CD4-positive, CD25-positive, alpha-beta regulatory T cell (primary cell): ENCODE results near the gene DTNB. TPM values are rescaled to one million over a fixed set of nuclear protein-coding genes. Genes with fewer than 3 reads are reported as not detected.
"Not testable (repeated sequence)": the region's sequence is repeated elsewhere in the genome, so short reads cannot be mapped to it uniquely, and the experiment has no call there.

Experiments used
- ATAC-seq, 2 donors: fragments of 150-1000 bp; cut with Tn5 transposase; one replicate each; pipeline ENCODE4 v1.10.0; 2021; ENCODE audit warnings: low read depth in 2 of 2, moderate number of reproducible peaks in 2 of 2, moderate library complexity in 1 of 2
- DNase-seq, 3 donors: peaks; one replicate each; pipeline versions ENCODE4 v3.0.0 to v3.0.0-alpha.2; 2012 to 2022; ENCODE audit warnings: mixed read lengths in 1 of 3
- H3K27ac ChIP-seq: one replicate; pipeline ENCODE4 v1.7.0; 2013; ENCODE audit warnings: mild to moderate bottlenecking, low read length; ENCODE audit not compliant: insufficient read depth, poor library complexity, severe bottlenecking
- H3K27me3 ChIP-seq: one replicate; pipeline ENCODE4 v1.7.0; 2013; ENCODE audit warnings: low read length; ENCODE audit not compliant: control insufficient read depth, insufficient read depth
- H3K36me3 ChIP-seq: one replicate; pipeline ENCODE4 v1.7.0; 2013; ENCODE audit warnings: mild to moderate bottlenecking, low read length, moderate library complexity; ENCODE audit not compliant: control insufficient read depth, insufficient read depth
- H3K4me1 ChIP-seq: 2 replicates; pipeline ENCODE4 v1.7.0; 2013; ENCODE audit warnings: mild to moderate bottlenecking, low read length; ENCODE audit not compliant: insufficient read depth, control insufficient read depth, poor library complexity, severe bottlenecking
- H3K4me3 ChIP-seq: one replicate; pipeline ENCODE4 v1.7.0; 2013; ENCODE audit warnings: low read depth, mild to moderate bottlenecking, low read length, moderate library complexity
- H3K9me3 ChIP-seq, 2 experiments: 1 replicate in 1 of 2; 2 replicates in 1 of 2; pipeline ENCODE4 v1.7.0; 2013; ENCODE audit warnings: low read length in 2 of 2, mild to moderate bottlenecking in 1 of 2, moderate library complexity in 1 of 2; ENCODE audit not compliant: control insufficient read depth in 2 of 2
- H3K27ac Mint-ChIP-seq, 3 donors: one replicate each; pipeline ENCODE4 v1.8.0; 2020 to 2022; ENCODE audit warnings: mild to moderate bottlenecking in 3 of 3, mixed read lengths in 3 of 3, moderate library complexity in 2 of 3
- H3K27me3 Mint-ChIP-seq: one replicate; pipeline ENCODE4 v1.8.0; 2022; ENCODE audit warnings: mild to moderate bottlenecking, mixed read lengths
- H3K36me3 Mint-ChIP-seq: one replicate; pipeline ENCODE4 v1.8.0; 2020; ENCODE audit warnings: mixed read lengths
- H3K4me1 Mint-ChIP-seq, 4 donors: one replicate each; pipeline ENCODE4 v1.8.0; 2020 to 2022; ENCODE audit warnings: mixed read lengths in 4 of 4, mild to moderate bottlenecking in 1 of 4
- H3K4me3 Mint-ChIP-seq, 4 donors: one replicate each; pipeline ENCODE4 v1.8.0; 2020 to 2022; ENCODE audit warnings: mild to moderate bottlenecking in 4 of 4, mixed read lengths in 4 of 4, moderate library complexity in 3 of 4
- H3K9me3 Mint-ChIP-seq, 7 donors: one replicate each; pipeline ENCODE4 v1.8.0; 2020 to 2022; ENCODE audit warnings: mixed read lengths in 7 of 7, mild to moderate bottlenecking in 3 of 7, moderate library complexity in 2 of 7
- polyA plus RNA-seq, 4 donors: library from polyadenylated mRNA; unstranded; fragments of 300-500 nt; fragmentation: Illumina TruSeq; gene quantifications; one replicate each; pipeline ENCODE4 v1.2.3, GENCODE V29; 2021
- total RNA-seq: library from RNA; stranded (reverse); gene quantifications from one replicate; pipeline ENCODE4 v1.2.3, GENCODE V29; 2022

The DTNB gene
- total and polyA plus RNA-seq, 5 donors from 2014 or later = 11.5 to 50.1 (median 15.0) TPM

GRCh38 chr2:25552318-25552717 is 121.1 kb downstream of the DTNB start:
- no peak for ATAC-seq
- peak overlapping the region in 1 of 3 donors; percentile 23 for H3K27ac Mint-ChIP-seq
- H3K4me3 Mint-ChIP-seq = no peak overlapping the region

GRCh38 chr2:25551316-25551715 is 122.1 kb downstream of the DTNB start:
- Histone ChIP-seq H3K27ac (no peak overlapping the region), H3K36me3 (no peaks in the 10 kb centered on the region), H3K4me3 (no peak overlapping the region), H3K27me3 (no peaks in the 10 kb centered on the region), H3K9me3 (no peaks in the 10 kb centered on the region), H3K4me1 (no peaks in the 10 kb centered on the region)
- H3K27ac Mint-ChIP-seq = no peak overlapping the region
- H3K36me3 Mint-ChIP-seq = peaks cover 14% of the 10 kb centered on the region
- no peaks in the 10 kb centered on the region for H3K9me3 Mint-ChIP-seq
- ATAC-seq = no peak
- H3K4me1 Mint-ChIP-seq = peaks cover 0 to 5% (median 1%) of the 10 kb centered on the region in 4 donors
- no peaks in the 10 kb centered on the region for H3K27me3 Mint-ChIP-seq
- H3K4me3 Mint-ChIP-seq = no peak overlapping the region
- no peak for DNase-seq

More at GRCh38 chr2:25552318-25552717, 121.1 kb downstream of the DTNB start:
- Mint-ChIP-seq H3K36me3 (peaks cover 15% of the 10 kb centered on the region), H3K9me3 (no peaks in the 10 kb centered on the region), H3K4me1 (peaks cover 0 to 5% (median 5%) of the 10 kb centered on the region in 4 donors), H3K27me3 (no peaks in the 10 kb centered on the region)
- no peaks in the 10 kb centered on the region for H3K4me1 ChIP-seq
- H3K4me3 ChIP-seq = no peak overlapping the region
- no peak overlapping the region for H3K27ac ChIP-seq
- no peaks in the 10 kb centered on the region for H3K36me3 ChIP-seq
- no peaks in the 10 kb centered on the region for H3K27me3 ChIP-seq
- H3K9me3 ChIP-seq = no peaks in the 10 kb centered on the region
- DNase-seq = no peak

- H3K9me3 ChIP-seq, H3K4me3 Mint-ChIP-seq, H3K27me3 ChIP-seq, DNase-seq, ATAC-seq, H3K4me3 ChIP-seq, H3K4me1 Mint-ChIP-seq, H3K27ac Mint-ChIP-seq, H3K27me3 Mint-ChIP-seq, H3K9me3 Mint-ChIP-seq, H3K27ac ChIP-seq, H3K36me3 ChIP-seq, H3K4me1 ChIP-seq: not testable (repeated sequence)
- peaks cover 11% of the 10 kb centered on the region for H3K36me3 Mint-ChIP-seq
These were observed 123.8 kb downstream of the DTNB start for GRCh38 chr2:25549571-25549970.

GRCh38 chr2:25548601-25549000 is 124.8 kb downstream of the DTNB start:
- no peaks in the 10 kb centered on the region for H3K36me3 ChIP-seq
- H3K27me3 ChIP-seq = no peaks in the 10 kb centered on the region
- Mint-ChIP-seq H3K4me1 (peaks cover 0 to 3% (median 0%) of the 10 kb centered on the region in 4 donors), H3K9me3 (no peaks in the 10 kb centered on the region), H3K27me3 (no peaks in the 10 kb centered on the region), H3K36me3 (peaks cover 8% of the 10 kb centered on the region), H3K27ac (peak overlapping the region in 2 of 3 donors; percentile 32 to 48), H3K4me3 (no peak overlapping the region)
- no peak overlapping the region for H3K27ac ChIP-seq
- no peaks in the 10 kb centered on the region for H3K4me1 ChIP-seq
- H3K4me3 ChIP-seq = no peak overlapping the region
- H3K9me3 ChIP-seq = no peaks in the 10 kb centered on the region
- ATAC-seq (no peak), DNase-seq (no peak)

- H3K27ac ChIP-seq = no peak overlapping the region
- DNase-seq = no peak
- no peaks in the 10 kb centered on the region for H3K27me3 Mint-ChIP-seq
- H3K9me3 Mint-ChIP-seq = no peaks in the 10 kb centered on the region
- no peaks in the 10 kb centered on the region for H3K9me3 ChIP-seq
- peaks cover 8% of the 10 kb centered on the region for H3K36me3 Mint-ChIP-seq
- H3K4me1 Mint-ChIP-seq = no peaks in the 10 kb centered on the region
- H3K27ac Mint-ChIP-seq = no peak overlapping the region
- no peak for ATAC-seq
- no peak overlapping the region for H3K4me3 Mint-ChIP-seq
- H3K4me3 ChIP-seq = no peak overlapping the region
- no peaks in the 10 kb centered on the region for H3K36me3 ChIP-seq
- H3K4me1 ChIP-seq = no peaks in the 10 kb centered on the region
- H3K27me3 ChIP-seq = no peaks in the 10 kb centered on the region
These were observed 126.5 kb downstream of the DTNB start for GRCh38 chr2:25546852-25547251.

- no peaks in the 10 kb centered on the region for H3K4me1 ChIP-seq
- ATAC-seq = no peak
- no peak overlapping the region for H3K4me3 ChIP-seq
- Mint-ChIP-seq H3K9me3 (no peaks in the 10 kb centered on the region), H3K36me3 (peaks cover 5% of the 10 kb centered on the region), H3K4me1 (no peaks in the 10 kb centered on the region), H3K27me3 (no peaks in the 10 kb centered on the region), H3K4me3 (no peak overlapping the region), H3K27ac (no peak overlapping the region)
- no peaks in the 10 kb centered on the region for H3K36me3 ChIP-seq
- H3K27ac ChIP-seq = no peak overlapping the region
- DNase-seq = no peak
- no peaks in the 10 kb centered on the region for H3K9me3 ChIP-seq
- no peaks in the 10 kb centered on the region for H3K27me3 ChIP-seq
These were observed 127.5 kb downstream of the DTNB start for GRCh38 chr2:25545899-25546298.

GRCh38 chr2:25544445-25544844 is 128.9 kb downstream of the DTNB start:
- H3K4me1 ChIP-seq = no peaks in the 10 kb centered on the region
- no peak overlapping the region for H3K27ac ChIP-seq
- peaks cover 5% of the 10 kb centered on the region for H3K36me3 Mint-ChIP-seq
- no peak overlapping the region for H3K27ac Mint-ChIP-seq
- ATAC-seq (no peak), DNase-seq (no peak)
- no peak overlapping the region for H3K4me3 Mint-ChIP-seq
- H3K36me3 ChIP-seq = no peaks in the 10 kb centered on the region
- no peaks in the 10 kb centered on the region for H3K9me3 Mint-ChIP-seq
- no peaks in the 10 kb centered on the region for H3K4me1 Mint-ChIP-seq
- no peaks in the 10 kb centered on the region for H3K27me3 Mint-ChIP-seq
- H3K4me3 ChIP-seq = no peak overlapping the region
- H3K9me3 ChIP-seq = no peaks in the 10 kb centered on the region
- no peaks in the 10 kb centered on the region for H3K27me3 ChIP-seq

- no peaks in the 10 kb centered on the region for H3K9me3 ChIP-seq
- H3K4me1 Mint-ChIP-seq = no peaks in the 10 kb centered on the region
- H3K36me3 Mint-ChIP-seq = peaks cover 5% of the 10 kb centered on the region
- no peaks in the 10 kb centered on the region for H3K9me3 Mint-ChIP-seq
- H3K4me3 ChIP-seq = no peak overlapping the region
- no peak overlapping the region for H3K4me3 Mint-ChIP-seq
- no peak overlapping the region for H3K27ac ChIP-seq
- H3K27ac Mint-ChIP-seq = no peak overlapping the region
- H3K36me3 ChIP-seq = no peaks in the 10 kb centered on the region
- no peak for DNase-seq
- no peaks in the 10 kb centered on the region for H3K27me3 Mint-ChIP-seq
- H3K27me3 ChIP-seq = no peaks in the 10 kb centered on the region
- no peaks in the 10 kb centered on the region for H3K4me1 ChIP-seq
- no peak for ATAC-seq
These were observed 129.4 kb downstream of the DTNB start for GRCh38 chr2:25543939-25544338.
